Stimulated activated CD8-positive, alpha-beta memory T cell treated with anti-CD3 and anti-CD28 coated beads, Interleukin-4, amount 100 ng/mL, for 48 hours (primary cell): Measurements from ENCODE around the gene LRRC47.

ENCODE experiments used
- DNase-seq: peaks from one replicate; pipeline ENCODE4 v3.0.0-alpha.2; 2020

The LRRC47 gene

DNA sequence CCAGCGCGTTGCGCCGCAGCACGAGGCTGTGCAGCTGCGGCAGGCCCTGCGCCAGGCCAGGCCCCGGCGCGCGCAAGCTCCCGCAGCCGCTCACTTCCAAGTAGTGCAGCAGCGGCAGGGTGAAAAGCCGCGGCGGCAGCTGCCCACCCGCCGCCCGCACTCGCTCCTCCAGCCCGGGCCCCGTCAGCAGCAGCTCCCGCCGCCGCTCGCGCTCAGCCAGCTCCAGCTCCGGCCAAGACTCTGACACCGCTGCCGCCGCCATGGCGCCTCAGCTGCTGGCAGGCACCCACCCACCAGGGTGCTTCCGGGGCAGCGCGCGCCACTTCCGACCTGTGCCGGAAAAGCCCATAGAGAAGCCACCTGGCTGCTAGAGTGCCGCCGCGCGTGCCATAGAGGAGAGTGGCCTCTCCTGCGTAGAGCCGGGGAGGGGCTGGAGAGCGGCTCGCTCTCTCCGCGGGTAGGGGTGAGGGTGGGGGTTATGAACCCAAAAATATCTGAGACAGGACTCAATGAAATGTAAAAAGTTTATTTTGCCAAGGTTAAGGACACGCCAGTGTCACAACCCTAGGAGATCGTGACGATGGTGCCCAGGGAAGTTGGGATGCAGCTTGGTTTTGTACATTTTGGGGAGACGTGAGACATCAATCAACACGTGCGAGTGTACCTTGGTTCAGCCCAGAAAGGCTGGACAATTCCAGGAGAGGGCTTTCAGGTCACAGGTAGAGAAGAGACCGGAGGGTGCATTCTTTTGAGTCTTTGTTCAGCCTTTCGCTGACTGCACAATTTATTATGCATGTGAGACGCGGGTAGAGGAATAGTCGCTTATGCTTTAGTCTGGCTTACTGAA is at the start of gene LRRC47:
Gene LRRC47, minus strand, starts transcription at position 284 of the 847 bp plus-strand sequence. Its CDS starts 22 bp downstream, at position 262.
- peak; percentile 95 for DNase-seq

DNA sequence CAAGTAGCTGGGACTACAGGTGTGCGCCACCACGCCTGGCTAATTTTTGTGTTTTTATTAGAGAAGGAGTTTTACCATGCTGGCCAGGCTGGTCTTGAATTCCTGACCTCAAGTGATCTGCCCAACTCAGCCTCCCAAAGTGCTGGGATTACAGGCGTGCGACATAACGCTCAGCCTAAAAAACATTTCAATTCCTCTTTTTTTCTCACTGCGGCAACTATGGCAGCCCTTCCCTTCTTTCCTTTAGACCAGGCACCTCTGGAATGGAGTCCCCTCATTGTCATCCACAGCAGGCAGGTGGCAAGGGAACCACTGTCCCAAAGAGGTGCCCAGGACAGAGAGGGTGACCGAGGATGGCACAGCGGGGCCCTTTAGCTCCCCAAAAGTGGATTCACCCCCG is 46.6 kb upstream of the LRRC47 start:
- no peak for DNase-seq

DNA sequence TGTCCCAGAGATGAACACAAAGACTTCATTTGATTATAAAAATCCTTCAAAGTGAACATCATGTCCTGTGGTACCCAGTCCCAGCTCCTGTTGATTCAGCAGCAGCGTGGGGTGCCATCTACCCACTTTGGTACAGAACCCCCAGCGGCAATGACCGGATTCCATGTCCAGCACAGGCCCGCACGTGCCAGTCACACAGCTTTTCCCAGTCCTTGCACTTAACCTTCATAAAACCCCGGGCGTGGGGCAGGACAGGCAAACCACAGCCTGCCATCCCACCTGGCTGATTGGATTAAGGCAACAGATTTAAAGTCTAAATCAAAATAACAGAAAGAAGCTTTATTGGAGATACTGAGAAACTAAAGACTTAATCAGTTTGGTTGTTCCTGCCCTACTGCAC is 45.2 kb upstream of the LRRC47 start:
- DNase-seq = no peak

DNA sequence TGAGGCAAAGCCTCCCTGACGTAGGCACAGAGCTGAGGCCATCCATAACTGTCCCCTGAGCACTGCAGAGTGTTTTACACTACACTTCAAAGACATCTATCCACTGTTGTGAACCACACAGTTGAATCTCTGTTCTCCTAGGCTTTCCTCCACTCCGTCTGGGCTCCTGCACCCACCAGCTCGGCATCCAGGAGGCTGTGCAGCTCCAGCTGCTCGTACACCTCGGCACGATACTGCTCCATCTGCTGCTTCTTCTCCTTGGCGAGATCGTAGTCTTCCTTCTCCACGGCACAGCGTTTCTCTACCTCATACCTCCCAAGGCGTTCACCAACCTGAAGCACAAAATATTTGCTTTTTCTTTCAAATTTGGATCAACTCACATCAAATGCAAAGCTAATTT is 42.5 kb upstream of the LRRC47 start:
- no peak for DNase-seq

DNA sequence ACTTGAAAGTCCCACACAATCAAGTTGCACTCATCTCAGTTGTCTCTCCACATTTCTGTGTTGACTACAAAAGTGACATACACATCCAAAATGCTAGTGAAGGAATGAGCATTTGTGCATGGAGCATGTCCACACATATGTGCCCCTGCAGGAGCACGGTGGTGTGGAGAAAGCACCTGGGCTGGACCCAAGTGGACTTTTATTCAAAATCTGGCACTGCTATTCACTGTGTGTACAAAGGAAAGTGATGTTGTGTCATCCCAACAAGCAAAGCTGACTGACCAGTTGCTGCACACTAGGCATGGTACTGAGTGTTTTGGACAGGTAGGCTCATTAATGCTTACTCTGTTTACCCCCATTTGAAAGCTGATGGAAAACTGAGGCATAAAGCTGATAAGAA is 41.4 kb upstream of the LRRC47 start:
- no peak for DNase-seq

DNA sequence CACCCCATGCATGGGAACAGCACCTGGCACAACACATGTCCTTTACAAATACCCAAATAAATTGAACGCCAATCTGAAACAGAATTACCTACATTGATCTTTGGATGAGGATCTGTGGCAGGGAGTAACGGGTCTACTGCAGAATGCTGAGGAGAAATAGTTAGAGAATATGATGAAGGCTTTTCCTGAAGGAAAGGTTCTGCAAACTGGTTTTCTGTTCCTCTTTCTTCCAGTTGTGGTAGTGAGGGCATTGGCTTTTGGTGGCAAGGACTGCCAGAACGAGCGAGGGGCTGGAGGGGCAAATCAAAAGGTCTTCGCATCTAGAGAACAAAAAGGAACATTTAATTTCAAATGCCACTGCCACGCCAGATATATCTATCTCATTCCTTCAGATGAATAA is 40.9 kb upstream of the LRRC47 start:
- no peak for DNase-seq

DNA sequence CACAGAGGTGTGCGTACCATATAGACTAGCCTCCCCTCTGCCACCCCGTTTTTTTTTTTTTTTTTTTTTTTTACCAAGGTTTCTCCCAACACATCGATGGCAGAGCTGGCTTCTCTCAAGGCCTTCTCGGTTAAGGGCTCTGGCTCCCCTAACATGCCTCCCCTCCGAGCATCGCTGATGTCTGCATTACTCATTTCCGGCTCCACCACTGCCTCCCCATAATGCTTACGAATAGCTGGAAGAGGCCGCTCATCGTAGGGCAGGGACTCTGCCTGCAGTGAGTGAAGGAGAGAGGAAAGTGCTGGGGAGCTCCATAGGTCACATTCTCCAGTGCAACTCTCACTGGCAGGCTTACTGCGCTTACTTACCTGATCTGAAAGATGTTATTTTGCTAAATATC is 40.1 kb upstream of the LRRC47 start:
- DNase-seq = no peak

DNA sequence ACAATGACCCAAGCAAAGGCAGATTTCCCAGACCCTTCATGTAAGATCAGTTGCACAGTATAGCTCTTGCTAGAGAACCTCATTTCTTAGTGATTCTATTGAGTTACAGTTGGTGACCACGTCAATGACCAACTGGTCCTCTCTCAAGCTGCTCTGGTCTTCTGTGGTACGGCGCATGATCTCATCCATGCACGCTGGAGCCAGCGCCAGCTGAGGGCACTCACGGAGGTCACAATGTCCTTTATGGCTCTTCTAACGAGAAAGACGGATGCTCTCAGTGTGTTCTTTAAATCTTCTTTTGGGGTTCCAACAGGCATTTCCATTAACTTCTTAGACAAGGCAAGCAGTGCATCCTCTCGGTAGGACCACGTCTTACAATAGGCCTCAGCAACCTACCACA is 38.4 kb upstream of the LRRC47 start:
- DNase-seq = no peak

DNA sequence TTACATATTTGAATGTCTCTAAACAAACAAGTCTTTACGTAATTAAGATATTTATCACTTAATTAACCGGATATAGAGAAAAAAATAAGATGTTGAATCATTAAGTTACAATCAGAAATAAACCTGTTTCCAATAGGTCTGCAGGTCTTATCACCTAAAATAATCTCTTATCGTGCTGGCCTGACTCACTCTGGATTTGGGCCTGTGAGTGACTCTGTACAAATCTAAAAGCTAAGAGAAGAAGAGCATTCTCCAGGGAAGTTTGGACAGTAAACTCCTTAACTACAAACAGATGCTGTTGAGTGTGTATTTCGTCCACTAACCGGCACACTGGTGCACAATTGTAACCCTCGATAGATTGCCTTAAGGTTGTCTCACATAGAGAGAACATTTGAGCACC is 35.4 kb upstream of the LRRC47 start:
- DNase-seq = no peak

DNA sequence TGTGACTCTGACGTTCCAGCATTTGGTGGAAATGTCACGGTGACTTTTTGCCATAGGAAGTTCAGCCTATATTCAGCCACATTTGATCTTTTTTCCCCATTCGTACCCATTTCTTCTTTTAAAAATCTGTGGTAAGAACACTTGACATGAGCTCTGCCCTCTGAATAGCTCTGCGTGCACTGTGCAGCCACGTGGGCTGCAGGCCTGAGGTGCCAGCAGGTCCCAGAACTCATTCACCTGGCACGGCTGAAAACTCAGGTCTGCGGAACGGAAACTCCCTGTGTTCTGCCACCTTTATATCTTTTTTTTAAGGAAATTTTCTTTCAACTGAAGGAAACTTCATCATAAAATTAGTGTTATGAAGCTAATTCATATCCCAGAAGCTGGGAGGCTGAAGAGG is 32.1 kb upstream of the LRRC47 start:
- DNase-seq = no peak

DNA sequence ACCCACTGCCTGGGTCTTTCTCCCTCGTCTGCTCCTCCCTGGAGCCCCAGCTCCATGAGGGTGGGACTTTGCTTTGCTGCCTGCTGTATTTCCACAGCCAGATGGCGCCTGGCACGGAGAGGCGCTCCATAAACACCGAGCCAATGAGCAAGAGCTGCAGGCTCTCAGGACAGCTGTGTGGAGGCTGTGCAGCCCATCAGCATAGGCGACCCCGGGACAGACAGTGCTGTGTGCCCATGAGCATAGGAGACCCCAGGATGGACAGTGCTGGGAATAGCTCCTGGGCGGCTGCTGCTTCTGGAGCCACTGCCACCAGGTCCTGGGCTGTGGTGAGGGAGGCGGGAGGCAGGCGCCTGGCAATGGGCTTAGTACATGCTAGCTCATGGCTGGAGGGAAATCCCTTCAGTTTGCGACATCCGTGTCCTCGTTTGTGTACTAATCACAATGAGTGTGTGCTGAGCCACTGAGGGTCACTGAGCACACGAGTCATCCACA is 31.6 kb upstream of the LRRC47 start:
- DNase-seq = no peak

DNA sequence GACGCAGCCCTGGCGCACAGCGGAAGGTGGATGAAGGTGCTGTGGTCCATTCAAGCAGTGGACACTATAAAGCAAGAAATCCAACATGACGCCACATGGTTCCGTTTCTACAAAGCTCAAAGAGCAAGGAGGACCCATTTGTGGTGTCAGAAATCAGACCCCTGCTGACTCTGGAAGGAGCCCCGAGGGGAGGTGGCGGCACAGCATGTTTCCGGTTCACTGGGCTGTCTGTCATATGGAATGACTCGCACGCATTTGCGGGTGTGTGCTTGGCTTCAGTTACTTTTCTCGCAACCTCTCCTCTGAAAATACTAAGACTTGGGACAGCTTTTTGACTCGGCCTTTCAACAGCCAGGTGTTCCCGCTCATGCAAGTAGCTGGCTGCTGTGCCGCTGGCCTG is 29.1 kb upstream of the LRRC47 start:
- no peak for DNase-seq

DNA sequence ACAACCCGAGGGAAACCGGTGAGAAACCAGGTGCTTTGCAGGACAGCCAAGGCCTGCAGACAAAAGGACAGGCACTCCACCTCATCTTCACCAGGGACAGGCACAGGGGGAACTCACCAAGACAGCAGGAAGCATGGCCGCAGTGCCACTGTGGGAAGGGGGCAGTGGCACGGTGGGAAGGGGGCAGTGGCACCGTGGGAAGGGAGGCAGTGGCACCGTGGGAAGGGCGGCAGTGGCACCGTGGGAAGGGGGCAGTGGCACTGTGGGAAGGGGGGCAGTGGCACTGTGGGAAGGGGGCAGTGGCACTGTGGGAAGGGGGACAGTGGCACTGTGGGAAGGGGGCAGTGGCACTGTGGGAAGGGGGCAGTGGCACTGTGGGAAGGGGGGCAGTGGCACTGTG is 28.4 kb upstream of the LRRC47 start:
- DNase-seq = no peak

DNA sequence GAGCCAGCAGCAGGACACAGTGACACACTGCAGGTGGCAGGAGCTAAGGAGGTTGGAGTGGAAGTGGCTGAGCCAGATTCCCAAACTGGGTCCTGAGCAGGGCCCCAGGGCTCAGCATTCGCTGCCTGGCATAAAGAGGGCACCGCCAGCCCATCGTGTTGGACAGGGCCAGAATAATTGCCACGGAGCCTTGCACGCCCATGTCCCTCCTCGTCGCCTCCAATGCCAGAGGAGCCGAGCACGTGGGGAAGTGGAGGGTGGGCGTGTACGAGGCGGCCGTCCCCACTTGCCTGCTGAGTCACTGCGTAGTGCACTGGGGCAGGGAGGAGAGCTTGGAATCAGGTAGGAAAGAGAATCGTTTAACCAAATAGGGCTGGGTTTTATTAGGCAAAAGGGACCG is 26.1 kb upstream of the LRRC47 start:
- no peak for DNase-seq

DNA sequence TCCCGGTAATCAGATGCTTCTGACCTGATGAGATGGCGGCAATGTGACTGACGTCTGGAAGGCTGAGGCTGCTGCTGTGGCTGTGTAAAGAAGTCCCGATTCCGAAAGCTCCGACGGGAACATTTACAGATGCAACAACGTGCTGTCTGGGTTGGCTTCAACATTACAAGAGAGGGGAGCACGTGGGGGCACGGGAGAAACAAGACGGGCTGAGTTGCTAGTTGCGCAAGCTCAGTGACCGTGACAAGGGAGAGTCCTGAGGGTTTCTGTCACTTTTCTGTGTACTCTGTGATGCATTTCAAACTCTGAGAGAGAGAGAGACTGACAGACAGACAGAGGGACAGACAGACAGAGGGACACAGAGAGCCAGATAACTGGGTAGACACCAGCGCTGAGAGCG is 25.6 kb upstream of the LRRC47 start:
- DNase-seq = no peak

DNA sequence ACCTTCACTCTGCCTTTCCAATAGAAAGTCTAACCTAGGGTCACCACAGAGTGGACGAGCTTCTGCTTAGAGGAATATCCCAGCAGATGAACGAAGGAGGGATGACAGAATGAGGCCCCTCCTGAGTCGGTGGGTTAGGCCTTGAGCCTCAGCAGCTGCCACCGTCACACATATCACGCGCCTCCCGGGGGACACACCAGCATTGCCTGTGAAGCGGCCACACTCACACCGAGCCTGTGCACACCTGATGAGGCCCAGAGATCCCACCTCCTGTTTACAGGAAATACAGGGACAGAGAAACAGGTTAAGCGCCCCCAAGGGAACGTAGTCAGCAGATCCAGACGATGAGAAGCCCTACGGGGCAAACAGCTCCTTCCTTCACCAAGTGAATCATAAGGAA is 25.1 kb upstream of the LRRC47 start:
- DNase-seq = no peak

DNA sequence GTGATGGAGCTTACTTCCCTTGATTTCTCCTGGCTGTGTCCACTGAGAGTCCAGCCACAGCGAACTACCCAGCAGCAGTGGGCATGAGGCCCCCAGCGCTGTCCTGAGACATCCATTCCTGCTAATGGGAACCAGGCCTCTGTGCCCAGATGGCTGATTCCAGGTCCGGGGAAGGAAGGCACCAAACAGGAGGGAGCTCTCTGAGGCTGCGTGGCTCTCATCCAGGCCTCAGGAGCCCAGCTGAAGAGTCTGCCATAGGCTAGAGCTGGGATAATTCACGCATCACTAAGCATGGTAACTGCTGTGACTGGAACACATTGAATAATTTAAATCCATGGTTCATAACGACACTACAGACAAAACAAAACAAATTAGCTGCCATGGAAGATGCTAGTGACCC is 24.7 kb upstream of the LRRC47 start:
- no peak for DNase-seq

DNA sequence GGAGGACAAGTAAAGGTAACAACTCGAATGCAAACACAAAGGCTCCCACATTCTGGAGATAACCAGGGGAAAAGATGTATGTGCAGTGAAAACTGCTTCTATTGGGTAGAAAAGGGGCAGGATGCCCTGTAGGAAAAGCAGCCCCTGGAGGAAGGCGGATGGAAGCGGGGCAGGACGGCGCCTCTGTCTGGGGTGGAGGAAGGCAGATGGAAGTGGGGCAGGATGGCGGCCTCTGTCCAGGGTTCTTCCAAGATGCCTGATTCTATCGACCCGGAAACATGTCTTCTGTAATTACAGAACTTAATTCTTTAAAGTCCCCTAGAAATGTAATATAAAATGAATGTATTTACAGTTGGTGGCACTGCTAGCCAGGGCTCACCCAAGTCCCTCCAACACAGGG is 24.0 kb upstream of the LRRC47 start:
- DNase-seq = no peak

DNA sequence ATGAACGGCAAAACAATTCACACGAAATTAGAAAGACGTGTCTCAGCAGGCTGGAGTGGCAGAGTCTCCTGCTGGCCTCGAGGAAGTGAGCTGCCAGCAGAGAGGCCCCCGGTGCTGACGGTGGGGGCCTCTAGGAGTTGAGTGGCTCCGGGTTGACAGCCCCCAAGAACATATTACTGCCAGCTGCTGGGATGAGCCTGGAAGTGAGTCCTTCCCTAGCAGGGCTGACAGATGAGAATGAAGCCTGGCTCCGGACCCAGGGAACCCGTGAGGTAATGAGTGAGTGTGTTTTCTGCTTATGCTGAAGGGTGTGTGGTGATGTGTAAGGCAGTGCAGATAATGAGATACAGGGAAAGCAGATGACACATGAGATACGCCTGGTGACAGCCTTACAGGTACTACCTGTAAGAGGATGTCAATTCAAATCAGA is 23.5 kb upstream of the LRRC47 start:
- no peak for DNase-seq

DNA sequence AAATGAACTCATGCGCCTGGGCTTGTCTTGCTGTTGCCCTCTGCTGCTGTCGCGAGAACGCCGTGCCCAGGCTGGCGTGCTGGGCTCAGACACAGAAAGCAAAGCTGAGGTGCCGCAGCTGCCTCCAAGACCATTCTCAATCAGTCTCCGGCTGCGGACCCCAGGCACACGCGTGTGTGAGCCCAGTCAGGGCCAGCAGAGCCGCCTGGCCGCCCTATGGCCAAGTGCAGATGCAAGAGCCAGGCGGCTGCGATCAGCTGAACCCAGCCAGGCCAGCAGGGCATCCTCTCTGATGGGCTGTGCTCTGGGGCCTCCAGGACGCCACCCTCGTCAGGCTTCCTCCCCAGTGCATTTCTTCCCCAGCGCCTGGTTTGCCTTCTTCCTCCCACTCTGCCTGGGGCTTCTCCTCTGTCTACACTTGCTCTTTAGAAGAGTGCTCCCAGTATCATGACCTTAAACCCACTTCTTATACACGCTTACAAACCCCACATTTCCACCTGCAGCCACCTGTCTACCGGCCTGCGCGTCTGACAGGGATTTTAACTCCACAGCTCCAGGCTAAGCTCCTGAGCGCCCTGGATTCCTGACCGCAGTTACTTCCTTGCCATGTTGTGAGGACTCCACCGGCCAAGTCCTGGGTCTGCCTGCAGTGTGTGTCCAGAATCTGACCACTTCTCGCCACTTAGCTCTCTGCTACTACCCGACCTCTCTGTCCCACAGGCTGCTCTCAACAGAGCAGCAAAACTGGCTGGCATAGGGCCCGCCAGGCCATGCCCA is 21.7 kb upstream of the LRRC47 start:
- DNase-seq = no peak

DNA sequence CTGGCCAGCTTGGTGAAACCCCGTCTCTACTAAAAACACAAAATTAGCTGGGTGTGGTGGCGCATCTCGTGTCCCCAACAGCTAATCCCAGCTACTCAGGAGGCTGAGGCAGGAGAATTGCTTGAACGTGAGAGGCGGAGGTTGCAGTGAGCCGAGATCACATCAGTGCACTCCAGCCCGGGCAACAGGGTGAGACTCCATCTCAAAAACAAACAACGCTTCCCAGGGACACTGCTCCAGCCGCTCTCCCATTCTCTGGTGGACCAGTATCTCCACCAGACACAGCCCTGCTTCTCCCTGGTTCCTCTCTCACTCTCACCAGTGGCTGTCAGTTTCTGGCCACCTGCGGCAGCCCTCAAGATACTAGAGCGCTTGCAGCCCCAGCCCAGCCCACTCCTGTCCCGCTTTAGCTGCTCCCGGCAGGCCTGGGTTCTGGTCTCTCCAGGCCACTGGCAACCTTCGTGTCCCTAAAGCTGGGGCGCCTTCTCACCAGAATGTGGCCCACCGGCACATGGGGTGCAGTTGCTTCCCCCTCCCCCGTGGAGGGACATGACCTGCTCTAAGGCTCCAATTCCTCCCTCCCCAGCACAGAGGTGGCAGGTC is 20.9 kb upstream of the LRRC47 start:
- no peak for DNase-seq

DNA sequence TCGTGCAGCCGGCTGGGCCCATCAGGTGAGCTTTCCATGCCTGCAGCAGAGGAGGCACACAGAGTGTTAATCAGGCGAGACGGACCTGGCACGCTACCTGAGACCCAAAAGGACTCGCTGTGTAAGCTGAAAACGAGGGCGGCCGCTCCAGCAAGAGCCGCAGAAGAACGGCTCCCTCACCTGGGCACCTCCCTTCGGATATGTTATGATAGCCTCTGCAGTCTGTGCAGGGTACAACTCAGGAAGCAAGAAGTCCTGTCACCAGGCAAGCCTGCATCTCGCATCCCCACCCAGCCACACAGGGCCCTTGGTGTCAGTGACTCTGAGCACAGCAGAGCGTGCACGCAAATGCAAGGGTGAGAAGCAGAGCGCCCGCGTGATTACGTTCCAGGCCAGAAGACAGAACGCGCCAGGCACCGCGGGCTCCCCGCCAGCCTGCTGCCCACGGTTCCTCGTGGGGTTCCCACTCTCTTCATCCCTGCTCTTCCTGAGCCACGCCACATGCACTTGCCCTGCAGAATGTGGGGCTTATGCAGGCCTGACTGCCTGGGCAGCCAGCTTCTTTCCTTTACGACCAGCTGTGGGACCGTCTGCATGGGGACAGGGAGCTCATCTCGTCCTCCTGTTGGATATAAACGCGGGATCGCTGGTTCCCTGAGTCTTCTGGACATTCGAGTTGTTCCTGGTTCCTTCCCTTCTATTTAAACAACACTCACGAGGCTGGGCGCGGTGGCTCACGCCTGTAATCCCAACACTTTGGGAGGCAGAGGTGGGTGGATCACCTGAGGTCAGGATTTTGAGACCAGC is 20.2 kb upstream of the LRRC47 start:
- no peak for DNase-seq
